DOHH2 (cell line): Measurements from ENCODE around the gene PPP1R3G.

Source experiments
- CTCF ChIP-seq: fragments of 200-600 bp; sonication (generic); IDR thresholded peaks from one replicate; pipeline ENCODE4 v1.5.1; 2014; ENCODE audit warnings: antibody characterized with exemption, mild to moderate bottlenecking, low read depth, low read length; ENCODE audit not compliant: poor library complexity, severe bottlenecking
- EZH2phosphoT487 ChIP-seq: fragments of 200-600 bp; sonication (generic); IDR thresholded peaks from 2 replicates; pipeline ENCODE4 v1.6.1; 2017; ENCODE audit warnings: borderline replicate concordance, mild to moderate bottlenecking, antibody characterized with exemption, low read length, moderate library complexity, mixed read lengths

DNA sequence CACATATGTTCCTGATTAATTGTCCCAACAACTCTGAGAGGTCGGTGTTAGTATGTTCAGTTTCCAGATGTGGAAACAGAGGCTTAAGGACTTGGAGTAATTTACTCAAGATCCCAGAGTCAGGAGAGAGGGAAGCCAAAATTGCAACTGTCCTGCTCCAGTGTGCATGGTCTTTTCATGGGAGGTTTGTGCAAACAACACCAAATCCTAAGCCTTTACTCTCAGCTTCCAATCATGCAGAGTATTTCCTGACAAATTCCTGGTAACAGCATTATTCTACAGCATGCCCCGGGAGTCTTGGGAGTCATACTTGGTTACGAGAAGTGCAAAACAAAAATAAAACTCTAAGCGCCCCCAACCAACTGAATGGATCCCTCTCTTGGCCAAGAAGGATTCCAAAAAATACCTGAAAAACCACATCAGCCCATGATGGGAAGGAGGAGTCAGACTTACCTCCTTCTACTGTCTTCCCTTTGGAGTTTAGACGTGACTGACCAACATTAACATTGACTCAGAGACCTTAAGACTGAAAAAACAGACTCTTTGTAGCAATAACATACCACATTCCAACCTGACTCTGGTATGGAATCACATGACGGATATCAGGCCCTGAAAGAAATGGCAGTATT is 30.8 kb upstream of the PPP1R3G start:
- TF ChIP-seq CTCF (no peak), EZH2phosphoT487 (no peak)
